ENCODE measurements around the gene TGFBR2.

TGFBR2 gene

DNA sequence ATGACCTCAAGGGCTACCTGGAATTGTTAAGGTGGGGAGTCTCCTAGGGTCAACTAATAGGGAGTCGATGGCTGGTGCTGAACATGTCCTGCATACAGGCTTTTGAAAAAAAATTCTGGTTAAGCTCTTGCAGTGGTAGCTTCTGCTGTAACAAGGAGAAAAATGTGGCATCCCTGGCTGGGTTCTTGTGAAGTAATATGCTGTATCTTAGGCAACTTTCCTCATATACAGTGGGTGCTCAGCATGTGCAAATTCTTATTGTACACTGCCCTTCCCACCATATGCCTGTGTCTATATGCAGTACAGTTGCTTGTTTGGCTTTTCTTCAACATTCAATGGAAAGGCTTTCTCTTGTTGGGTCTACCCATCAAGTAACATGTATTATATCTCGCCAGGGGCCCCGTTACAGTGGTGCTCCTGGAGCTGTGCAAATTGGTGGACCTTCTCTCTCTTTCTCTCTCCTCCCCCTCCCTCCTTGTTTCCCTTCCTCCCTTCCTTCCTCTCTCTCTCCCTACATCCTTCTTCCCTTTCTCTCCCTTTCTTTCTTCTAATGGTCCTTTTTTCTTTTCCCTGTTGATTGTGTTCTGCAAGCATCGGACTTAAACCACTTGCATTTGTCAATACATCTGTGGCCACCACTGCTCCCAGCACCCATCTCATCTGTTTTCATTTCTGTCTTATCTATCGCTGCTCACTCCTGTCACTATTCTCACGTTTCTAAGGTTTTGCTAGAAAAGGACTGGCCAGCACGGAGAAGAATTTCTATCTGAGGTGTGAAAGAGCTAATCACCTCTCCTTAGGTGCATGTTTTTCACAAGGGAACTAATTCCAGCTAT, 35.2 kb downstream of the TGFBR2 start:
- DNase-seq (ENCODE audit: low read depth): no peak
- no peak overlapping the region for H3K4me3 ChIP-seq (ENCODE audit: low read depth, low read length)
- TF ChIP-seq, protein P1, sequence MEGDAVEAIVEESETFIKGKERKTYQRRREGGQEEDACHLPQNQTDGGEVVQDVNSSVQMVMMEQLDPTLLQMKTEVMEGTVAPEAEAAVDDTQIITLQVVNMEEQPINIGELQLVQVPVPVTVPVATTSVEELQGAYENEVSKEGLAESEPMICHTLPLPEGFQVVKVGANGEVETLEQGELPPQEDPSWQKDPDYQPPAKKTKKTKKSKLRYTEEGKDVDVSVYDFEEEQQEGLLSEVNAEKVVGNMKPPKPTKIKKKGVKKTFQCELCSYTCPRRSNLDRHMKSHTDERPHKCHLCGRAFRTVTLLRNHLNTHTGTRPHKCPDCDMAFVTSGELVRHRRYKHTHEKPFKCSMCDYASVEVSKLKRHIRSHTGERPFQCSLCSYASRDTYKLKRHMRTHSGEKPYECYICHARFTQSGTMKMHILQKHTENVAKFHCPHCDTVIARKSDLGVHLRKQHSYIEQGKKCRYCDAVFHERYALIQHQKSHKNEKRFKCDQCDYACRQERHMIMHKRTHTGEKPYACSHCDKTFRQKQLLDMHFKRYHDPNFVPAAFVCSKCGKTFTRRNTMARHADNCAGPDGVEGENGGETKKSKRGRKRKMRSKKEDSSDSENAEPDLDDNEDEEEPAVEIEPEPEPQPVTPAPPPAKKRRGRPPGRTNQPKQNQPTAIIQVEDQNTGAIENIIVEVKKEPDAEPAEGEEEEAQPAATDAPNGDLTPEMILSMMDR (IDR thresholded peaks at IDR 0.05; ENCODE audit: insufficient read depth, low read depth, low read length, missing control alignments): no peak

- TF ChIP-seq, protein P1 (IDR thresholded peaks at IDR 0.05; ENCODE audit: insufficient read depth, low read depth, low read length, missing control alignments): no peak
- no peak overlapping the region for H3K4me3 ChIP-seq (ENCODE audit: low read depth, low read length)
- peak; percentile 12 for DNase-seq (ENCODE audit: low read depth)
These were observed 36.5 kb downstream of the TGFBR2 start for GRCh38 chr3:30642849-30643361.

DNA sequence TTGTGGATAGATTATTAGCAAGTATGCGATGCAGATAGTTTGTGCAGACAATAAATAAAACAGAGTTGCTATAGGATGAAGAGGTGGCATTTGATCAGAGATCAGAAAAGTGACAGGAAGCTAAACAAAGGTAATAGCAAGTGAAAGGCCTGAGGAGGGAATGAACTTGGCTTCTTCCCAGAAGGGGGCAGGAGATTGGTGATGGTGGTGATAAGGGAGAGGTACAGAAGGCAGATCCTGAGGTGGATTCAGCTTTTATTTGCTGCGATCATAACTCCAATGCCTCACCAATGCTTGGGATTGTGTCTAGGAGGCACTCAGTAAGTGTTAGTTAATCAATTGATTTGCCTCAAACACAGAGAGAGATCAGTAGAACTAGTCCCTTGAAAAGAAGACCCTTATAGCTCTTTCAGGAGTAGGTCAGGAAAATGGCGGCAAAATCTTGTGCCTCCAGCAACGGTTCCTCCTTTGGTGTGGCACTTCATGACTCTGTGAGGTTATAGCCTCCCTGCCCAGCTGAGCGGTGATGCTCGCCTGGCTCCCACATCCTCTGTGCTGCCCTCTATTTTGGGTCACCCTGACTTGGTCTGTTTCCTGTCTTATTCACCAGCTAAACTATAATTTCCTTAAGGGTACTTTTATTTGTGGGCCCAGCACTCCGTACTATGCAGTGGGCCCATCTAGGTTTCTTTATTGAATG, 37.5 kb downstream of the TGFBR2 start:
- H3K4me3 ChIP-seq (ENCODE audit: low read depth, low read length): no peak overlapping the region
- TF ChIP-seq, protein P1 (IDR thresholded peaks at IDR 0.05; ENCODE audit: insufficient read depth, low read depth, low read length, missing control alignments): no peak
- DNase-seq (ENCODE audit: low read depth): peak; percentile 20

DNA sequence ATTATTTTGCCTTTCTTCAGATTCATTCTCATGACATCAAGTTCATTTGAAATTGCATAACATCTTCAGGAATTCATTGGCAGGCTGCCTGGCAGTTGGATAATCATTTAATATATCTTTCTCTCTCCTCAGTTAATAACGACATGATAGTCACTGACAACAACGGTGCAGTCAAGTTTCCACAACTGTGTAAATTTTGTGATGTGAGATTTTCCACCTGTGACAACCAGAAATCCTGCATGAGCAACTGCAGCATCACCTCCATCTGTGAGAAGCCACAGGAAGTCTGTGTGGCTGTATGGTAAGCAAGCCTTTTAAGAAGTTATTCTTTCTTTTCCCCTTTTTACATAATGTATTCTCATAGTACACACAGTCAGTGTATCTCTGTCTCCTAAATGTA, 38.2 kb downstream of the TGFBR2 start:
- peak; percentile 64 for DNase-seq (ENCODE audit: low read depth)
- TF ChIP-seq, protein P1 (IDR thresholded peaks at IDR 0.05; ENCODE audit: insufficient read depth, low read depth, low read length, missing control alignments): no peak
- no peak overlapping the region for H3K4me3 ChIP-seq (ENCODE audit: low read depth, low read length)

DNA sequence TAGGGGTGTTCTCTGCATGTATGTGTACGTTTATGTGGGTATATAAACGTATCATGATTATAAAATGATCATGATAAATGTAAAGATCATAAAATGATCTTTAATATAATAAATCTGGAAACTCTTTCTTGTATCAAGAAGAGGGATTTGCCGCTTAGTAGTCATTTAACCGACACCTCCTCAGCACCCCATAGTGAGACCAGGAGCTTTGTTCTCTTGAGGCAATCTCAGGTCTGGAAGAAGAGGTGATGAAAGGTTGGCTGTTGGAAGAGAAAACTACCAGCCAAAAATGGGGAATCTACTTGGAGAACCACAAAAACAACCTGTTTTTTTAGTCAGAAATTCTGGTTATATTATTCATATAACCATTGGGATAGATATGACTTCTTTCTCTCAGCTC, 38.7 kb downstream of the TGFBR2 start:
- TF ChIP-seq, protein P1 (IDR thresholded peaks at IDR 0.05; ENCODE audit: insufficient read depth, low read depth, low read length, missing control alignments): no peak
- H3K4me3 ChIP-seq (ENCODE audit: low read depth, low read length): no peak overlapping the region
- DNase-seq (ENCODE audit: low read depth): no peak

- no peak overlapping the region for H3K4me3 ChIP-seq (ENCODE audit: low read depth, low read length)
- TF ChIP-seq, protein P1 (IDR thresholded peaks at IDR 0.05; ENCODE audit: insufficient read depth, low read depth, low read length, missing control alignments): no peak
- DNase-seq (ENCODE audit: low read depth): no peak
These were observed 39.9 kb downstream of the TGFBR2 start for GRCh38 chr3:30646181-30646876.

Data from GM12865 (cell line).